Activated CD4-positive, alpha-beta T cell treated with anti-CD3 and anti-CD28 coated beads, Interleukin-2, amount 50 U/mL, for 16 hours (primary cell): Measurements from ENCODE around the gene KNL1.
A peak's percentile ranks its signal among the peaks of the same experiment; 100 is the strongest.
"Not testable (repeated sequence)": the region's sequence is repeated elsewhere in the genome, so short reads cannot be mapped to it uniquely, and the experiment has no call there.

ENCODE experiments used
- DNase-seq: peaks from one replicate; pipeline ENCODE4 v3.0.0-alpha.2; 2020

The KNL1 gene, protein sequence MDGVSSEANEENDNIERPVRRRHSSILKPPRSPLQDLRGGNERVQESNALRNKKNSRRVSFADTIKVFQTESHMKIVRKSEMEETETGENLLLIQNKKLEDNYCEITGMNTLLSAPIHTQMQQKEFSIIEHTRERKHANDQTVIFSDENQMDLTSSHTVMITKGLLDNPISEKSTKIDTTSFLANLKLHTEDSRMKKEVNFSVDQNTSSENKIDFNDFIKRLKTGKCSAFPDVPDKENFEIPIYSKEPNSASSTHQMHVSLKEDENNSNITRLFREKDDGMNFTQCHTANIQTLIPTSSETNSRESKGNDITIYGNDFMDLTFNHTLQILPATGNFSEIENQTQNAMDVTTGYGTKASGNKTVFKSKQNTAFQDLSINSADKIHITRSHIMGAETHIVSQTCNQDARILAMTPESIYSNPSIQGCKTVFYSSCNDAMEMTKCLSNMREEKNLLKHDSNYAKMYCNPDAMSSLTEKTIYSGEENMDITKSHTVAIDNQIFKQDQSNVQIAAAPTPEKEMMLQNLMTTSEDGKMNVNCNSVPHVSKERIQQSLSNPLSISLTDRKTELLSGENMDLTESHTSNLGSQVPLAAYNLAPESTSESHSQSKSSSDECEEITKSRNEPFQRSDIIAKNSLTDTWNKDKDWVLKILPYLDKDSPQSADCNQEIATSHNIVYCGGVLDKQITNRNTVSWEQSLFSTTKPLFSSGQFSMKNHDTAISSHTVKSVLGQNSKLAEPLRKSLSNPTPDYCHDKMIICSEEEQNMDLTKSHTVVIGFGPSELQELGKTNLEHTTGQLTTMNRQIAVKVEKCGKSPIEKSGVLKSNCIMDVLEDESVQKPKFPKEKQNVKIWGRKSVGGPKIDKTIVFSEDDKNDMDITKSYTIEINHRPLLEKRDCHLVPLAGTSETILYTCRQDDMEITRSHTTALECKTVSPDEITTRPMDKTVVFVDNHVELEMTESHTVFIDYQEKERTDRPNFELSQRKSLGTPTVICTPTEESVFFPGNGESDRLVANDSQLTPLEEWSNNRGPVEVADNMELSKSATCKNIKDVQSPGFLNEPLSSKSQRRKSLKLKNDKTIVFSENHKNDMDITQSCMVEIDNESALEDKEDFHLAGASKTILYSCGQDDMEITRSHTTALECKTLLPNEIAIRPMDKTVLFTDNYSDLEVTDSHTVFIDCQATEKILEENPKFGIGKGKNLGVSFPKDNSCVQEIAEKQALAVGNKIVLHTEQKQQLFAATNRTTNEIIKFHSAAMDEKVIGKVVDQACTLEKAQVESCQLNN (N-terminal part only)

DNA sequence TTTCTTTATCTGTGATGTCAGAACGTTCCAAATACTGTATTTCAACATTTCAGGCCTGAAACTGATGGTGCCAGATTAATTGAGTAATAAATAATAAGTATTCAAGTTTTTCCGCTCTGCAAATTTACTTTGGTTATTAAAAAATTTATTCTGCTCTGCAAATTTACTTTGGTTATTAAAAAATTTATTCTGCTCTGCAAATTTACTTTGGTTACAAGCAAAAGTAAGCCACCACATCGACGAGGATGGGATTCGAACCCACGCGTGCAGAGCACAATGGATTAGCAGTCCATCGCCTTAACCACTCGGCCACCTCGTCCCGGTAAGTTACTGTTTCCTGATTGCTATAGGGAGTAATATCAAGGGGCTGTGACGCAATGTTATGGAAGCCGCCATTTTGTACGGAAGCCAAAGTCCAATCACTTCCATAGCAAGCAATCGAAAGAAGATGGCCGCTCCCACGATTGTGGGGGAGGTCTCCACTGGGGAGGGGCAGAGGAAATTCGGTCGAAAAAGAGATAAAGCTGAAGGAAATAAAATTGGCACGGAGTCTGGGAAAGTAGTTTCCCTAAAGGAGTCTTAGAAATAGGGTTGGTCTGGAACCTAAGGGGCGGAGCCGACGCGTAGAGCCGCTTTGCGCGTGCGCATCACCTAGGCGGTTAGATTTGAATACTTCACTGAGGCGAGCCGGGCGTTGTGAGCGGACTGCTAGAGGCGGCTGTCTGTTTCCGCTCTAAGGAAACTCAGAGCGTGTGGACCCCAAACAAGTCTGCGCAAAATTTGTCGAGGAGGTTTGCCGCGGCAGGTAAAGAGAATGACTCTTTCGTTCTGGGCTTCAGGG is at the start of gene KNL1:
KNL1 (plus strand) TSS at position 662 of the 841 bp plus-strand sequence. CDS start 8,683 bp downstream, outside the sequence.
- DNase-seq, result peak; percentile 94

DNA sequence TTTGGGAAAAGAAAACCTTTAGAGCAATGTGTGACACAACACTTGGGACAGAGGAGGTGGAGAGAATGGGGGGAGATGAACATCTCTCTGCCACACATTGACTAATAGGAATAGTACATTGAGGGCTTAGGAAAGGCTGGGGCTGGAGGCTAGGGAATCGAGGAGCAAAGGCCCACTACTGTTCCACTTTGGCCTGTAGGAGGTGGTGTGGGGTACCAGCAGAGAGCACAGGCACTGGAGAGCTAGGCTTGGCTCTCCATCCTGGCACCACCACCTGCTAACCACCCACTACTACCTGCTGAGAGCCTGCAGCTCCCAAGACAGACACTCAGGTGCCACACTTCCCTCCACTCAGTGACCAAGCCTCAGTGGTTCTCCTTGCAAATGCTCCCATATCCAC is 48.6 kb upstream of the KNL1 start:
- DNase-seq, result no peak

DNA sequence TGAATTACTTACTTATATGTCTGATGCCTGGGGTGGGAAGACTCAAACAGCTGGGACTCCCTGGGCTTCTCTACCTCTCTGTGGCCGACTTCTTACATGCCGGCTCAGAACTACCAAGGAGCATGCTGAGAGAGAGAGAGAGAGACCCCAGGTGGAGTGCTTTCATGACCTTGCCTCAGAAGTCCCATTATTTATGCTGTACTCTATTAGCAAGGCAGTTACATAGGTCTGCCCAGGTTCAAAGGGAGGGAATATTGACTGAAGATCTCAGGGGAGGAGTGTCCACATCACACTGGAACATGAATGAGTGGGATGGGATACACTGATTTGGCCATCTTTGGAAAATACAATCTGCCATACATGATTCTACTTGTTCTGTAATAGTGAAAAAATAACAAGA is 45.4 kb upstream of the KNL1 start:
- no peak for DNase-seq

DNA sequence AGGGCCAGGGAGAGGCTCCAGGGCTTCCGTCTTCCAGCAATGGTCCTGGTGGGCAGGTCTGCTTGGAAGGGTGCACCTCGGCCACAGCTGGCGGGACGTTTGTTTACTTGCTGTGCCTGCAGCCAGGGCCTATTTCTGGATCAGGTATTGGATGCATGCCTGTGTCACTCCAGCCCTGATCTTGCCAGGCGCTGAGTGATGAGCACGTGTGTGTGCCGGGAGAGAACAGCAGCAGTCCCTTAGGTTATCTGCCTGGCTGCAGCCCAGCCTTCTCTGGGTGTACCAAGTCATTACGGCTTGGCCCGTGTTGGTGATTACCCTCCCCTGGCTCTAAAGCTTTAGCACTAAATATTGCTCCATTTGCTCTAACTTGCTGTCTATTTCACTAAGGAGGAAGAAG is 44.2 kb upstream of the KNL1 start:
- no peak for DNase-seq

DNA sequence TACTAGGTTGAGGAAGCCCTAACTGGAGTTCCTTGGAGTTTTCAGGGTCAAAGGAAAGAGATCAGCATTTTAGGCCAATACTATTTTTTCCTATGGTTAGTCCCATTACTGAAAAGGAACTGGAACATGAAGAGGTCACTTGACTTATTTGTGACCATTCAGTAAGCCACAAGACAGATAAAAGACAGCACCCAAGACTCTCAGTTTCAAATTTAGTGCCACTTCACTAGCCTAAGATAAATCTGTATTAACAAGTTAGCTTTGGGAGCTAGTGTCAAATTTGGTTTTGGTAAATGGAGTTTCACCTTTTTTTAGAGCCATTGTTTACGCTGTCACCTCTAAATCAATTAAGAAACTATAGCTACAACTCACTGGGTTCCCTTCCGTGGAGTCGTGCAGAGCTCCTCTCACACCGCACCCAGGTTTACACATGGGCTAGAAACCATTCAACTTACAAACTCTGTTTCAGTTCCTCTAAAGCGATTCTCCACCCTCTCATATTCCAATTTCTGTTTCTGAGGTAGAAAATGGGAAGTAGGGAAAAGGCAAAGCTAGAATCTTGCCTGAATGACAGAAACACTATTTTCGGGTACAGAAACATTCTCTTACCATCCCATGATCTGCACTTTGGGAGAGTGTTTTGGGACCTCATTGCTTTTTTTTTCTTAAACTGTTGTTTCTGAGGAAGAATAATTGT is 43.6 kb upstream of the KNL1 start:
- no peak for DNase-seq

DNA sequence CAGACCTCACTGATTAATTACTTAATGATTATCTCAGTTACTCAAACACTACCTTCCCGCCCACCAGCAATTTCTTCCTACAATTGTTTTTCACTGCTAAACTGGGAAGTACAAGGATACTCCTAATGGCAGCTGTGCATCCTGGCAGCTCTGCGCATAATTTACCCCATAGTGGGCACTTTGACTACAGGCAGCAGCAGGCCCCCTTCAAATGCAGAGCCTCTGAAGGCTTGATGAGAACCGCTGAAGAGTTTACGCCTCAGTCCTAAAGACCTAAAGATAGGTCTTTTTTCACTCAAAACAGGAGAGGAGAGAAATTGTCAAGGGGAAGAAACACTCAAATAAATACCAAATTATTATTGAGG is 39.9 kb upstream of the KNL1 start:
- DNase-seq, result no peak

DNA sequence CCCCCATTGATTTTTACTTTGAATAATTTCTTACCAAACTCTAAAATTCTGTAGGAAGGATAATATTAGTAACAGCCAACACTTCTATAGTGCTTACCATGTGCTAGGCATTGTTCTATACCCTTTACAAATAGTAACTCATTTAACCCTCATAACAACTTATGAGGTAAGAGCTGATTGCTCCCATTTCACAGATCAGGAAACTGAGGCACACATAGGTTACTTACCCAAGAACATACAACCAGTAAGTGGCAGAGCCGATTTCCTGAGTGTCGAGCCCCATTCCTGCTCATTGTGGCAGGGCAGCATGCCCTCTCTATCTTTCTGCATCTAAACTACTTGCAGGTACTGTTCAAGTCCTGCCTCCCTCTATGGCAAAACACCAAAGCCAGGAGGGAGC is 38.2 kb upstream of the KNL1 start:
- DNase-seq, result no peak

DNA sequence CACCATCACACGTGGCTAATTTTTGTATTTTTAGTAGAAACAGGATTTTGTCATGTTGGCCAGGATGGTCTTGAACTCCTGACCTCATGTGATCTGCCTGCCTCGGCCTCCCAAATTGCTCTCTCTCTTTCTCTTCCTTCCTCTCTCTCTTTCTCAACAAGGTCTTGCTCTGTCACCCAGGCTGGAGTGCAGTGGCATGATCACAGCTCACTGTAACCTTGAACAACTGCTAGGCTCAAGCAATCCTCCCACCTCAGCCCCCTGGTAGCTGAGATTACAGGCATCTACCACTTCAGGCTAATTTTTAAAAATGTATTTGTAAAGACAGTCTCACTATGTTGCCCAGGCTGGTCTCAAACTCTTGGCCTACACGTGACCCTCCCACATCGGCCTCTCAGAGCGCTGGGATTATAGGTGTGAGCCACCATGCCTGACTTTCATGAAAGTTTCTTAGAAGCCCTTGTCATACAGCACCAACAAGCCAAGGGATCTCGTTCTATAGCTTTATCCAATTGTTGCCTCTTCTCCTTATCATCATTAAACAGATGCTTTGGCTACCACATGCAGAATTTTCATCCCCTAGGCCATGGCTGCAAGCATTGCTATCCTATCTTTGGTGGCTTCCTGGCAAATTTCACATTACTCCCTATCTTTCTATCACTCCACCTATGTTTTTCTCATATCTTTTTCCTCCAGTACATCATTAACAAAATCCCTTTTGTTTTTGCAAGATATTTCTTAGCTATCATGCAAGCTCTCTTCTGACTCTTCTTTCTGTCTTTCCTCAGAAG is 34.9 kb upstream of the KNL1 start:
- DNase-seq, result no peak

DNA sequence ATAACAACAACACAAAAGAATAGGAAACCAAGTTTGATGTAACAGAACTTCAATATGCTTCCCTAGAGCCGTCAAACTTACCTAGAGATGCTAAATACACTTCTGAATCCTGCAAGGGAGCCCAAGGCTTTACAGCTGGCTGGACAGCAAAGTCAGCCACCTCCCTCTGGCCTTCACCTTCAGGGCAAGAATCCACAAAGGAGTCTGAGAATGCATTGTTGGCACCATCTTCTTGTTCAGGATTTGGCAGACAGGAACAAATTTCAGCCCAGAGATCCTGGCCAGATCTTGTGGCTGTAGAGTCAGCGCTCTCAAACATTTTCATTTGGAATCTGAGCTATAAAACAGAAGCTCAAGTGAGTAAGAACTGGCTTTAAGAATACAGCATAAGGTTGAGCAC is 31.4 kb upstream of the KNL1 start:
- no peak for DNase-seq

DNA sequence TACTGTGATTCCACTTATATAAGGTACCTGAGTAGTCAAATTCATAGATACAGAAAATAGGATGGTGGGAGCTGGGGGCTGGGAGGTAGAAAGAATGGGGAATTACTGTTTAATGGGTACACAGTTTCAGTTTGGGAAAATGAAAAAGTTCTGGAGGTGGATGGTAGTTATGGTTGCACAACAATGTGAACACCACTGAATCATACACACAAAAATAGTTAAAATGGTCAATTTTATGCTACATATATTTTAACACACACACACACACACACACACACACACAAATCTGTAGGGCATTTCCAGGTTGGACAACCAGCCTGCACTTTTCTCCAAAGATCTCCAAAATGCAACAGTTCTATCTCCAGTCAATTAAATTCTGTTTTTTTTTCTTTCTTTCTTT is 30.6 kb upstream of the KNL1 start:
- DNase-seq, result no peak

DNA sequence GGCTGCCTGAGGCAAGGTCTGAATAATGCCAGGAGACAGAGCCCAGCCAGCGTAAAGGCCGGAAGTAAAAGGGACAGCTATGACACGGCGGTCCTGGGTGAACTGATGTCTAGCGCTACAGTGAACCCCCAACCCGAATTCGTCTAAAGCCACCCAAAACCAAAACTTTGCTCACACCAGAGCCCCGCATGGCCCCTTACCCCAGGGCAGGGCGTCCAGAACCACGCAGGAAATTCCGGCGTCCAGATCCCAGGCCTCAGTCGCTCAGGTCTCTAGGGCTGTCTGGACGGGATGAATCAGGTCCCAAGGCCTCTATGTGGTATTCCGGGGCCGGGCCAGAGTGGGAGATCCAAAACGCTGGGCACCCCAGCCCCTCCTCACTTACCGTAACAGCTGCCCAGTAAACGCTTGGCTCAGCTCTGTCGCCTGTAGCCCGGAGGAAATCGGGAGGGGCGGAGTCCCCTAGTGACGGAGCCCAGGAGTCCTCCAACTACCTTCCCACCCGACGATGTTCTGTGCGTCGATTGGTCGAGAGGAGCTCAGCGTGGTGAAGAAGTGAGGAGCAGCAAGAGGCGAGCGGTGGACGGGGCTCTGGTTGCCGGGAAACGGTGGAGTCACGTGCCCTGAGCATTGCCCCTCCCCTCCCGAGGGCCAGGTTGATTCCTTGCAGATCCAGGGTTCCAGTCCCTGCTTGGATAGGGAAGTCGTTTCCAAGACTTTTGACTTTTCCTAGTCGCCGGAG is 29.3 kb upstream of the KNL1 start, which contains the start of gene CCDC32:
CCDC32 (minus strand) TSS at position 452 of the 742 bp plus-strand sequence. CDS start 2,027 bp downstream, outside the sequence.
- DNase-seq, result peak; percentile 98

DNA sequence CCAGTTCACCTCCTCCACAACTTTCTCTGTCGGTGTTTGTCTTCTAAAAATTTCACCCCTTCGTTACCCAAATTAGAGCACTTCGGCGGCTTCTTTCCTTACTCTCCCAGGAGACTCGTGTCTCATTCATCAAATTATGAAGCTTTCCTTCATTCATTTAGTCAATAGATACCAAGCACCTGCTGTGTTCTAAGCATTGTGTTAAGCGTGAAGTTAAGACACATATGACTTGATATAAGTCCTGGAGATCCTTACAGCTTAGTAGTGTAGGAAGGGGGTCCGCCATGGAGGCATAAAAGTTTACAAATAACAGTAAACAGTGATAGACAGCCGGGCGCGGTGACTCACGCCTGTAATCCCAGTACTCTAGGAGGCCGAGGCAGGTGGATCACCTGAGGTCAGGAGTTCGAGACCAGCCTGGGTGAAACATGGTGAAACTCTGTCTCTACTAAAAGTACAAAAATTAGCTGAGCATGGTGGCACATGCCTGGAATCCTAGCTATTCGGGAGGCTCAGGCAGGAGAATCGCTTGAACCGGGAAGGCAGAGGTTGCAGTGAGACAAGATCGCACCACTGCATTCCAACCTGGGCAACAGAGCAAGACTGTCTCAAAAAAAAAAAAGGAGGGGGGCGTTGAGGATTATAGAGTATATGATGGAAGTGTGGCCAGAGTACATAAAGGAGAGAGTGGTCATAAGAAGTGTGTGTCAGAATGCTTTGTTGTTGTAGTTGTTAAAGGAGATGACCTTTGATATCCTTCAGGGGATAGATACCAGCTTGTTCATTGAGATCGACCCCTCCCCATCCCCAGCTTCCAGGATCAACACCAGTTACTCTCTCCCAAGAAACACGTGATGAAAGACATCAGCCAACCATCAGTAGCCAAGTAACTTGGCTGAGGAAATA is 28.5 kb upstream of the KNL1 start:
- no peak for DNase-seq

DNA sequence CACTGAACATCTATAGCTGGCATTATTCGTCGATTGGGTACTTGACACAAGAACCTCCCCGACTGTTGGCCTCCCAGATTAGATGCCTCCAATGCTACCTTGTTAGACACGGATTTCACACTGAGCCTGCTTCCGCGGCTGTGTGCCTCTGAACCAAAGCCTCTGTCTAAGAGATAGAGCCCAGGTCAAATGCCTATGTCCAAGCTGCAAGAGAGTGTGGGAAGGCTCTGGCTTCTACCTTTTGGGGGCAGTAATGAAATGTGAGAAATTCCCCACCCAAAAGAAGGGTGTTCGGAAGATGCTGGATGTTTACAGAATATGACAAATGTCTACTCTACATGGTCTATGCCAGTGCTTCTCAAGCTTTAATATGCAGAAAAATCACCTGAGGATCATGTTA is 26.9 kb upstream of the KNL1 start:
- DNase-seq, result peak; percentile 24

DNA sequence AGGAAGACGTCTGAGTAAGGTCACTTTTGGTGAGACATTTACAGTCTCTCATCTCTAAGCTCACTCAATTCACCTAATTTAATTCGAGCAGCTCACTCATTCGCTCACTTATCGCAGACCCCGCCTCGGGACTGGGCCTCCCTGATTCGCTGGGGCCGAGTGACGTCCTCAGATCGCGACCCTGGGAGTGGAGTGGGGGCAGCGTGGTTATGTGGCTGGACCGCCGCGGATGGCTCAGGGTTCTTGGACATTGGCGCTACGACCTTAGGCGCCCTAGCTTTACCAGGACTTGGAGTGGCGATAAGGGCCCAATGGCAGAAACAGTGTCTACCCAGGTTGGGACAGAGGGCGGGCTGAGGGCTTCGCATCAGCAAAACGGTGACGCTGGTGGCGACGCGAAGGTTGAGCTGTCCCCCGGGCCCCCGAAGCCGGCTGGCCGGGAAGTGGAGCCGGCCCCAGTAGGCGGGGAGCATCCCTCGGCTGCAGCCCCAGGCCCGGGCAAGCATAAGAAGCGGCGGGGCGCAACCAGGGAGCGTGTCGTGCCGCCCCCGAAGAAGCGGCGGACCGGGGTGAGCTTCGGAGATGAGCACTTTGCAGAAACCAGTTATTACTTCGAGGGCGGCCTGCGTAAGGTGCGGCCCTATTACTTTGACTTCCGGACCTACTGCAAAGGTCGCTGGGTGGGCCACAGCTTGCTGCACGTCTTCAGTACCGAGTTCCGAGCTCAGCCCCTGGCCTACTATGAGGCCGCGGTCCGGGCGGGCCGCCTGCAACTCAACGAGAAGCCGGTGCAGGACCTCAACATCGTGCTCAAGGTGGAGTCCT is 24.7 kb upstream of the KNL1 start, which contains the start of gene RPUSD2:
RPUSD2 (plus strand) TSS at position 171 of the 825 bp plus-strand sequence; CDS start at position 210, 39 bp downstream.
- peak; percentile 95 for DNase-seq

DNA sequence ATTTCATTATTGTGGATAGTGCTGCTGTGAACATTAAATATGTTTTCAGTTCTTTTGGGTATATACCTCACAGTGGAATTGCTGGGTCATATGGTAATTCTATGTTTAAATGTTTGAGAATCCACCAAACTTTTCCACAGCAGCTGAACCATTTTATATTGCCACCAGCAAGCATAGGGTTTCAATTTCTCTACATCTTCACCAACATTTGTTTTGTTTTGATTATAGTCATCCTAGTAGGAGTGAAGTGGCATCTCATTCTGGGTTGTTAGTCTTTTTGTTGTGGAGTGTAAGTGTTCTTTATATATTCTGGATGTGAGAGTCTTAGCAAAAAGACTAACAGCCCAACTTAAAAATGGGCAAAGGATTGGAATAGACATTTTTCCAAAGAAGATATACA is 18.9 kb upstream of the KNL1 start:
- no peak for DNase-seq

DNA sequence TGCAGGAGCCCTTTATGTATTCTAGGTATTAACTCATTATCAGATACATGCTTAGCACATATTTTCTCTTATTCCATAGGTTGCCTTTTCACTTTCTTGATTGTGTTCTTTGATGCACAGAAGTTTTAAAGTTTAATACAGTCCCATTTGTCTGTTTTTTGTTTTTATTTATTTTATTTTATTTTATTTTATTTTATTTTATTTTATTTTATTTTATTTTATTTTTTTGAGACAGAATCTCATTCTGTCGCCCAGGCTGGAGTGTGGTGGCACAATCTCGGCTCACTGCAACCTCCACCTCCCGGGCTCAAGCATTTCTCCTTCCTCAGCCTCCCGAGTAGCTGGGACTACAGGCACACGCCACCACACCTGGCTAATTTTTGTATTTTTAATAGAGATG is 17.1 kb upstream of the KNL1 start:
- DNase-seq, result not testable (repeated sequence)

DNA sequence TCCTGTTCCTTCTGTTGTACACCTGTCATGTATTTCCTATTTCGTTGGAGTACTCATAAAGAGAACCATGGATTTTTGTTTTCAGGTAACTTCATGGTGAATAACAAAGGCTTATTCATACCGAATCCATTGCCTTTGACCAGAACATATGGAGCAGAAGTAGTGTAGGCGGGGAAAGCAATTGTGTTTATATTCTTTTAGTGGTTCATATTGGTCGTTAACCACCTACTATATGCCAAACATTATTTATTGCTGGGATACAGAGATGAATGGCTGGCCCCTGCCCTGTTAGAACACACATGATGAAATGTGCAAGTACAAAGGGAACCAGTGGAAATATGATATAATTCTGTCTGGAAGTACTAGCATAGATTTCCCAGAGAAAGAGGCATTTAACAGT is 15.2 kb upstream of the KNL1 start:
- DNase-seq, result no peak

DNA sequence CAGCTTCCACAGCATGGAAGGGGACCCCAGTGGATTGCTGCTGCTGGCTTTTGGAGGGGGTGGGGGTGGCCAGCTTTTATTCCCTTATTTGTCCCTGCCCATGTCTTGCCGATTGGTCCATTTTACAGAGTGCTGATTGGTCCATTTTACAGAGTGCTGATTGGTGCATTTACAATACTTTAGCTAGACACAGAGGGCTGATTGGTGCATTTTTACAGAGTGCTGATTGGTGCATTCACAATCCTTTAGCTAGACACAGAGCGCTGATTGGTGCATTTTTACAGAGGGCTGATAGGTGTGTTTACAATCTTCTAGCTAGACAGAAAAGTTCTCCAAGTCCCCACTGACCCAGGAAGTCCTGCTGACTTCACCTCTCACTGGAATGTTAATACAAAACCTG is 12.3 kb upstream of the KNL1 start:
- DNase-seq, result not testable (repeated sequence)
